ENCODE measurements around the gene WSB2.

Gene WSB2

DNA sequence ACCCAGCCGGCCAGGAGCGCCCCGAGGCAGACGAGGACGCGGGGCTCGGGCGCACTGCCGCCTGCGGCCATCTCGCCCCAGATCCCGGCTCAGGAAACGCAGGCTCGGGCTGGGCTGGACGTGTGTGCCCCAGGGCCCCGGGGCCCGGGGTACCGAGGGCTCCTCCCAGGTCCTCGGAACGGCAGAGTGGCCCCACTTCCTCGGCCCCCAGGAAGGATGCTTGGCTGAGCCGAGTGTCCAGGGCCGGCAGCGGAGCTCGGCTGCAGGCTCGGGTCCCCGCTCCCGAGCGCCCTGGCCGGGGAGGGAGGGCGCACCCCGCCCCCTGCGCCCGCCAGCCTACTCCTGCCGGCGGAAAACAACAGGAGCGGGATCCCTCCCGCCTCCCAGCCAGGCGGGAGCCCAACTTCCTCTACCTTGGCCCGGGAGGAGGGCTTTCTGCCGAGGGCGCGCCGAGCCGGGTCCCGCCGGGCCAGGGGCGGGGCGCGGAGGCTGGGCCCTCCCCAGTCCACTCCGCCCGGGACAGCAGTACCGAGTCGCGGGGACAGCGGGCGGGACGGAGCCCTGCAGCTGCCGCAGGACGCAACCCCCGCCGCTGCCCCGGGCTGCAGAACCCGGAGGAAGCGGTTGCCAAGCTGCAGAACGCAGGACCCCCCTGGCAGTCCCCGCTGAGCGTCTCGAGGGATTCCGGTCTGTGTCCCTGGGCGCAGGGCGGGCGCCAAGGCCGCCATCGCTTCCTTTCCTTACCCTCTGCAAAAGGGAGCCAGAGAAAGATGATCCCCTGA is 42.8 kb upstream of the WSB2 start, which contains the start of gene VSIG10:
VSIG10 (minus strand) TSS at position 411 of the 782 bp plus-strand sequence; CDS start at position 71, 340 bp downstream.
- H3K23ac ChIP-seq (ENCODE audit: low read depth, low read length, poor library complexity), result peak within 1 kb of the TSS; percentile 95
- no peak within 1 kb of the TSS for H2AK5ac ChIP-seq (ENCODE audit: low read depth, low read length)
- H2BK120ac ChIP-seq (ENCODE audit: low read depth, low read length), result no peak within 1 kb of the TSS
- peak within 1 kb of the TSS; percentile 30 for H4K91ac ChIP-seq (ENCODE audit: low read depth, low read length, poor library complexity)
- peak within 1 kb of the TSS; percentile 89 for H3K14ac ChIP-seq (ENCODE audit: low read length)
- peak; percentile 67 for DNase-seq (ENCODE audit: low spot score)
- no peak within 1 kb of the TSS for H3K4ac ChIP-seq (ENCODE audit: low read length)
- H4K8ac ChIP-seq (ENCODE audit: low read depth, low read length), result no peak within 1 kb of the TSS
- WGBS, 2 donors (ENCODE audit: extremely low coverage in 2 of 2, insufficient read length in 2 of 2, insufficient replicate concordance in 1 of 2), result no CpG with 5 or more reads among the region's 75 CpGs
- peak within 1 kb of the TSS; percentile 58 for H2BK12ac ChIP-seq (ENCODE audit: low read length)
- peak within 1 kb of the TSS; percentile 99 for H2AFZ ChIP-seq (ENCODE audit: low read length)
- H3K27ac ChIP-seq (replicated peaks; ENCODE audit: low read length), result peak within 1 kb of the TSS; percentile 64
- peak within 1 kb of the TSS; percentile 86 to 89 for H3K4me3 ChIP-seq (ENCODE audit: low read length in 2 of 2)
- H3K9me3 ChIP-seq (replicated peaks in 1 of 2; ENCODE audit: control insufficient read depth in 2 of 2, insufficient read depth in 1 of 2, low read depth in 1 of 2, low read length in 2 of 2), result no peaks in the 10 kb centered on the region
- peak within 1 kb of the TSS; percentile 92 for H2BK15ac ChIP-seq (ENCODE audit: low read length)
- no peaks in the 10 kb centered on the region for H3K79me1 ChIP-seq (ENCODE audit: low read depth, low read length)
- peak within 1 kb of the TSS; percentile 87 for H2BK5ac ChIP-seq (ENCODE audit: low read length)
- H3K4me1 ChIP-seq (ENCODE audit: control insufficient read depth in 2 of 2, insufficient read depth in 1 of 2, low read depth in 1 of 2, low read length in 2 of 2), result peaks cover 0 to 1% of the 10 kb centered on the region in 2 donors
- peak within 1 kb of the TSS; percentile 87 for H3K4me2 ChIP-seq (ENCODE audit: insufficient read depth, low read length, poor library complexity, severe bottlenecking)
- peaks cover 0 to 6% of the 10 kb centered on the region in 2 donors for H3K36me3 ChIP-seq (replicated peaks in 1 of 2; ENCODE audit: control insufficient read depth in 2 of 2, insufficient read depth in 2 of 2, low read length in 2 of 2)
- H3K27me3 ChIP-seq (ENCODE audit: control insufficient read depth in 3 of 3, insufficient read depth in 3 of 3, low read depth in 1 of 3, low read length in 3 of 3), result no peaks in the 10 kb centered on the region
- peak within 1 kb of the TSS; percentile 90 for H3K9ac ChIP-seq (ENCODE audit: low read depth, low read length, poor library complexity)
- peak within 1 kb of the TSS; percentile 98 for H3K18ac ChIP-seq (ENCODE audit: low read length)

GRCh38 chr12:118103201-118103600 is 42.2 kb upstream of the WSB2 start:
- H3K4me3 ChIP-seq (ENCODE audit: low read length in 2 of 2), result peak overlapping the region; percentile 86 to 89
- H3K14ac ChIP-seq (ENCODE audit: low read length), result peak overlapping the region; percentile 89
- H3K9me3 ChIP-seq (replicated peaks in 1 of 2; ENCODE audit: control insufficient read depth in 2 of 2, insufficient read depth in 1 of 2, low read depth in 1 of 2, low read length in 2 of 2), result no peaks in the 10 kb centered on the region
- peaks cover 3% of the 10 kb centered on the region in 2 donors for H3K4me1 ChIP-seq (ENCODE audit: control insufficient read depth in 2 of 2, insufficient read depth in 1 of 2, low read depth in 1 of 2, low read length in 2 of 2)
- peak overlapping the region; percentile 95 for H3K23ac ChIP-seq (ENCODE audit: low read depth, low read length, poor library complexity)
- H2BK12ac ChIP-seq (ENCODE audit: low read length), result no peak overlapping the region
- H4K8ac ChIP-seq (ENCODE audit: low read depth, low read length), result no peak overlapping the region
- no peaks in the 10 kb centered on the region for H3K79me1 ChIP-seq (ENCODE audit: low read depth, low read length)
- no CpG with 5 or more reads among the region's 32 CpGs for whole genome bisulfite sequencing, 2 donors (ENCODE audit: extremely low coverage in 2 of 2, insufficient read length in 2 of 2, insufficient replicate concordance in 1 of 2)
- DNase-seq (ENCODE audit: low spot score), result no peak
- H3K27ac ChIP-seq (replicated peaks; ENCODE audit: low read length), result peak overlapping the region; percentile 64
- H3K18ac ChIP-seq (ENCODE audit: low read length), result peak overlapping the region; percentile 98
- peak overlapping the region; percentile 87 for H3K4me2 ChIP-seq (ENCODE audit: insufficient read depth, low read length, poor library complexity, severe bottlenecking)
- H2AFZ ChIP-seq (ENCODE audit: low read length), result peak overlapping the region; percentile 99
- no peak overlapping the region for H2AK5ac ChIP-seq (ENCODE audit: low read depth, low read length)
- peak overlapping the region; percentile 87 for H2BK5ac ChIP-seq (ENCODE audit: low read length)
- peak overlapping the region; percentile 90 for H3K9ac ChIP-seq (ENCODE audit: low read depth, low read length, poor library complexity)
- peaks cover 0 to 6% of the 10 kb centered on the region in 2 donors for H3K36me3 ChIP-seq (replicated peaks in 1 of 2; ENCODE audit: control insufficient read depth in 2 of 2, insufficient read depth in 2 of 2, low read length in 2 of 2)
- H4K91ac ChIP-seq (ENCODE audit: low read depth, low read length, poor library complexity), result no peak overlapping the region
- no peak overlapping the region for H2BK120ac ChIP-seq (ENCODE audit: low read depth, low read length)
- no peaks in the 10 kb centered on the region for H3K27me3 ChIP-seq (ENCODE audit: control insufficient read depth in 3 of 3, insufficient read depth in 3 of 3, low read depth in 1 of 3, low read length in 3 of 3)
- peak overlapping the region; percentile 92 for H2BK15ac ChIP-seq (ENCODE audit: low read length)
- no peak overlapping the region for H3K4ac ChIP-seq (ENCODE audit: low read length)

- Histone ChIP-seq H3K4ac (ENCODE audit: low read length) (no peak overlapping the region), H3K23ac (ENCODE audit: low read depth, low read length, poor library complexity) (no peak overlapping the region), H2AFZ (ENCODE audit: low read length) (peak overlapping the region; percentile 99), H2BK5ac (ENCODE audit: low read length) (no peak overlapping the region), H2AK5ac (ENCODE audit: low read depth, low read length) (no peak overlapping the region), H3K14ac (ENCODE audit: low read length) (no peak overlapping the region), H3K27ac (replicated peaks; ENCODE audit: low read length) (no peak overlapping the region), H3K4me1 (ENCODE audit: control insufficient read depth in 2 of 2, insufficient read depth in 1 of 2, low read depth in 1 of 2, low read length in 2 of 2) (peaks cover 3 to 5% of the 10 kb centered on the region in 2 donors), H3K79me1 (ENCODE audit: low read depth, low read length) (no peaks in the 10 kb centered on the region), H3K9me3 (replicated peaks in 1 of 2; ENCODE audit: control insufficient read depth in 2 of 2, insufficient read depth in 1 of 2, low read depth in 1 of 2, low read length in 2 of 2) (no peaks in the 10 kb centered on the region), H4K91ac (ENCODE audit: low read depth, low read length, poor library complexity) (no peak overlapping the region), H3K18ac (ENCODE audit: low read length) (no peak overlapping the region), H3K9ac (ENCODE audit: low read depth, low read length, poor library complexity) (no peak overlapping the region), H4K8ac (ENCODE audit: low read depth, low read length) (no peak overlapping the region), H3K4me2 (ENCODE audit: insufficient read depth, low read length, poor library complexity, severe bottlenecking) (peak overlapping the region; percentile 87), H2BK120ac (ENCODE audit: low read depth, low read length) (no peak overlapping the region), H3K4me3 (ENCODE audit: low read length in 2 of 2) (peak overlapping the region in 1 of 2 donors; percentile 89), H3K27me3 (ENCODE audit: control insufficient read depth in 3 of 3, insufficient read depth in 3 of 3, low read depth in 1 of 3, low read length in 3 of 3) (no peaks in the 10 kb centered on the region), H2BK12ac (ENCODE audit: low read length) (no peak overlapping the region), H3K36me3 (replicated peaks in 1 of 2; ENCODE audit: control insufficient read depth in 2 of 2, insufficient read depth in 2 of 2, low read length in 2 of 2) (peaks cover 0 to 6% of the 10 kb centered on the region in 2 donors), H2BK15ac (ENCODE audit: low read length) (no peak overlapping the region)
- no CpG with 5 or more reads among the region's 5 CpGs for WGBS, 2 donors (ENCODE audit: extremely low coverage in 2 of 2, insufficient read length in 2 of 2, insufficient replicate concordance in 1 of 2)
- no peak for DNase-seq (ENCODE audit: low spot score)
These were observed 41.6 kb upstream of the WSB2 start for GRCh38 chr12:118102609-118103008.

- Histone ChIP-seq H3K4me1 (ENCODE audit: control insufficient read depth in 2 of 2, insufficient read depth in 1 of 2, low read depth in 1 of 2, low read length in 2 of 2) (peaks cover 3 to 5% of the 10 kb centered on the region in 2 donors), H3K36me3 (replicated peaks in 1 of 2; ENCODE audit: control insufficient read depth in 2 of 2, insufficient read depth in 2 of 2, low read length in 2 of 2) (peaks cover 0 to 6% of the 10 kb centered on the region in 2 donors), H2BK15ac (ENCODE audit: low read length) (no peak overlapping the region), H3K18ac (ENCODE audit: low read length) (no peak overlapping the region), H3K14ac (ENCODE audit: low read length) (no peak overlapping the region), H4K8ac (ENCODE audit: low read depth, low read length) (no peak overlapping the region), H3K9ac (ENCODE audit: low read depth, low read length, poor library complexity) (no peak overlapping the region), H3K4ac (ENCODE audit: low read length) (no peak overlapping the region), H2BK12ac (ENCODE audit: low read length) (no peak overlapping the region), H3K9me3 (replicated peaks in 1 of 2; ENCODE audit: control insufficient read depth in 2 of 2, insufficient read depth in 1 of 2, low read depth in 1 of 2, low read length in 2 of 2) (no peaks in the 10 kb centered on the region), H2BK120ac (ENCODE audit: low read depth, low read length) (no peak overlapping the region), H3K27ac (replicated peaks; ENCODE audit: low read length) (no peak overlapping the region), H2AFZ (ENCODE audit: low read length) (no peak overlapping the region), H4K91ac (ENCODE audit: low read depth, low read length, poor library complexity) (no peak overlapping the region), H2AK5ac (ENCODE audit: low read depth, low read length) (no peak overlapping the region), H3K4me3 (ENCODE audit: low read length in 2 of 2) (no peak overlapping the region), H3K23ac (ENCODE audit: low read depth, low read length, poor library complexity) (no peak overlapping the region), H3K79me1 (ENCODE audit: low read depth, low read length) (no peaks in the 10 kb centered on the region), H3K4me2 (ENCODE audit: insufficient read depth, low read length, poor library complexity, severe bottlenecking) (no peak overlapping the region), H2BK5ac (ENCODE audit: low read length) (no peak overlapping the region), H3K27me3 (ENCODE audit: control insufficient read depth in 3 of 3, insufficient read depth in 3 of 3, low read depth in 1 of 3, low read length in 3 of 3) (no peaks in the 10 kb centered on the region)
- DNase-seq (ENCODE audit: low spot score), result no peak
- WGBS, 2 donors (ENCODE audit: extremely low coverage in 2 of 2, insufficient read length in 2 of 2, insufficient replicate concordance in 1 of 2), result no CpG with 5 or more reads among the region's 6 CpGs
These were observed 41.1 kb upstream of the WSB2 start for GRCh38 chr12:118102070-118102469.

All from neuronal stem cell (in vitro differentiated cells).